HFFc6 (cell line): ENCODE results near the gene TMEM219. TPM values are rescaled to one million over a fixed set of nuclear protein-coding genes. Genes with fewer than 3 reads are reported as not detected.

ENCODE experiments used
- DNase-seq: peaks from one replicate; pipeline ENCODE4 v3.0.0-alpha.2; 2018
- H3K27ac Mint-ChIP-seq: 2 replicates; pipeline ENCODE4 v1.8.0; 2020; ENCODE audit warnings: mild to moderate bottlenecking, mixed read lengths
- H3K27me3 Mint-ChIP-seq: 2 replicates; pipeline ENCODE4 v1.8.0; 2021; ENCODE audit warnings: mild to moderate bottlenecking, moderate library complexity, mixed read lengths; ENCODE audit not compliant: insufficient read depth
- H3K36me3 Mint-ChIP-seq: 2 replicates; pipeline ENCODE4 v1.8.0; 2021; ENCODE audit warnings: low read depth, mixed read lengths
- H3K4me1 Mint-ChIP-seq: 2 replicates; pipeline ENCODE4 v1.8.0; 2020; ENCODE audit warnings: low read depth, mixed read lengths
- H3K4me3 Mint-ChIP-seq: 2 replicates; pipeline ENCODE4 v1.8.0; 2020; ENCODE audit warnings: mild to moderate bottlenecking, moderate library complexity, mixed read lengths
- H3K9me3 Mint-ChIP-seq: 2 replicates; pipeline ENCODE4 v1.8.0; 2020; ENCODE audit warnings: mild to moderate bottlenecking, mixed read lengths
- total RNA-seq, 6 experiments: library from RNA; stranded (reverse); fragmentation: NEBNext Ultra II Directional; extraction: Animal tissue kit (Norgen Biotek cat#: 25700); gene quantifications; 2 replicates in 1 of 6; 3 replicates in 5 of 6; pipeline ENCODE4 v1.2.3, GENCODE V29; 2021
- TF ChIP-seq, protein P1 (sequence below): fragments of 200-600 bp; sonication (generic); IDR thresholded peaks from 2 replicates; pipeline ENCODE4 v1.5.0; 2021; ENCODE audit warnings: antibody characterized with exemption, mild to moderate bottlenecking

Gene TMEM219
- total RNA-seq, 6 experiments from 2014 or later, result 105 to 122 (median 110) TPM

DNA sequence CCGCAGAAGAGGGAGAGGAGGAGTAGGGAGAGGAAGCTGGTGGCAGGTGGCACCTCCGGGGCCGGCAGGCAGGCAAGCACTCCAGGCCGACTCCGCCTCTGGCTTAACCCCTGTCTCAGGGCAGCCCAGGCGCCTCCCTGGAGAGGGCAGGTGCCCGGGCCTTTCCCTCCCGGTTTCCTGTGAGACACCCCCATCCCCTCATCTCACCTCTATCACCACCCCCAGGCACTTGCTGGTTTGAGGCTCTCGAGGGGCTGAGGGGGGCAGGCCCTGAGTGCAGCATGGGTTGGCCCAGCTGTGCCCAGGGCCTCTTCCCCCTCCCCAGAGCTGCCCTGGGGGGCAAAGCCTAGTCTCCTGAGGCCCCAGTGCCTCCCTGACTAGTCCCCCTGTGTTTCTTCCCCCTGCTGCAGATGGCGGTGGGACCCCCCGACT is 42.9 kb downstream of the TMEM219 start:
- peaks cover 14% of the 10 kb centered on the region for H3K27me3 Mint-ChIP-seq
- H3K36me3 Mint-ChIP-seq, result peaks cover under 1% of the 10 kb centered on the region; the same call in 1 of the 2 replicates
- H3K4me1 Mint-ChIP-seq, result no peaks in the 10 kb centered on the region
- no peak overlapping the region for H3K27ac Mint-ChIP-seq
- no peaks in the 10 kb centered on the region for H3K9me3 Mint-ChIP-seq
- no peak overlapping the region for H3K4me3 Mint-ChIP-seq
- TF ChIP-seq, protein P1, sequence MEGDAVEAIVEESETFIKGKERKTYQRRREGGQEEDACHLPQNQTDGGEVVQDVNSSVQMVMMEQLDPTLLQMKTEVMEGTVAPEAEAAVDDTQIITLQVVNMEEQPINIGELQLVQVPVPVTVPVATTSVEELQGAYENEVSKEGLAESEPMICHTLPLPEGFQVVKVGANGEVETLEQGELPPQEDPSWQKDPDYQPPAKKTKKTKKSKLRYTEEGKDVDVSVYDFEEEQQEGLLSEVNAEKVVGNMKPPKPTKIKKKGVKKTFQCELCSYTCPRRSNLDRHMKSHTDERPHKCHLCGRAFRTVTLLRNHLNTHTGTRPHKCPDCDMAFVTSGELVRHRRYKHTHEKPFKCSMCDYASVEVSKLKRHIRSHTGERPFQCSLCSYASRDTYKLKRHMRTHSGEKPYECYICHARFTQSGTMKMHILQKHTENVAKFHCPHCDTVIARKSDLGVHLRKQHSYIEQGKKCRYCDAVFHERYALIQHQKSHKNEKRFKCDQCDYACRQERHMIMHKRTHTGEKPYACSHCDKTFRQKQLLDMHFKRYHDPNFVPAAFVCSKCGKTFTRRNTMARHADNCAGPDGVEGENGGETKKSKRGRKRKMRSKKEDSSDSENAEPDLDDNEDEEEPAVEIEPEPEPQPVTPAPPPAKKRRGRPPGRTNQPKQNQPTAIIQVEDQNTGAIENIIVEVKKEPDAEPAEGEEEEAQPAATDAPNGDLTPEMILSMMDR, result no peak
- DNase-seq, result no peak

DNA sequence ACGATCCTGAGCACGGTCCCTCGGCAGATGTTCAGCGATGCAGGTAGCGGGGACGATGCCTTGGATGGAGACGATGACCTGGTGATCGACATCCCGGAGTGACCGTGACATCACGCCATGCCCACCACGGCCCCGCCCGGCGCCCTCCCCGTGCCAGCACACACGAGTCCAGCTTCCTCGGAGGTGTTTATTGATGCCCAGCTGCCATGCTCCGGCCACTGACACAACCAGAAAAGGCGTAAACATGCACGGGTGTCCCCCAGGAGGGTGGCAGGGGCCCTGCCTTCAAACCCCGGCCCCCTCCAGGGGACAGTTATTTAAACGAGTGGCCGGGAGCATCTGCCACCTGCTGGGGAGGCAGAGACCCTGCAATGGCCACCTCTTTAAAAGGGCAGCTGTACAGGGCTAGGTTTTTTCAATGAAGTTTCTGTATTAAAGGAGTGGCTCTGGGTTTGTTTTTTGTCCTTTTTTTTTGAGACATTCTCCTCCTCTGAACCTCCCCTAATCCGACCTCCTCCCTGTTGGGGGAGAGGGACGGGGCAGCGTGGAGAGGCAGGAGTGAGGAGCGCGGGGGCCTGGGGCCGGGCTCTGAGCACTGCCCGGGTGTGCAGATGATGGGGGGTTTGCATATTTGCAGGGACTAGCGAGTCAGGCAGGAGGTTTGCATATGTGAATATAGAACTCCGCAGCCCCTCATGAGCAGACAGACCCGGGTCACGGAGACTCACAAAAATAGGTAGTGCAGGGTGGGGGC is 43.6 kb downstream of the TMEM219 start:
- Mint-ChIP-seq H3K4me3 (no peak overlapping the region), H3K27me3 (peaks cover 20% of the 10 kb centered on the region)

DNA sequence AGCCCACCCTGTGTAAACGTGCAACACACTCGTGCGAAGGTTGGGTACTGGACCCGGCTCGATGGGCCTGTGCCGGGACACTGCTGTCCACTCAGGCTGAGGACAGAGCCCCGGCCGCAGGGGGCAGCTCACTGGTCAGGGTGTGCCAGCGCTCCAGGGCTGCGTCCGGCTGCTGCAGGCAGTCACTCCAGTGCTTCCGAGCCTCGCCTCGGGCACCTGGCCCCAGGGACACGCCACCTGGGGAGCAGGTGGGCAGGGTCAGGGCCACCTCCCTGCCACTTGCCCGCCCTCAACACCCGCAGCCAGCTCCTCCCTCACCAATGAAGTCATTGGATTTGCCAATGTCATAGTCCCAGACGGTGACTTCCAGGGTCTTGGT is 44.2 kb downstream of the TMEM219 start:
- H3K27ac Mint-ChIP-seq, result no peak overlapping the region
- H3K27me3 Mint-ChIP-seq, result peaks cover 20% of the 10 kb centered on the region
- no peak overlapping the region for H3K4me3 Mint-ChIP-seq
- H3K36me3 Mint-ChIP-seq, result no peaks in the 10 kb centered on the region
- DNase-seq, result no peak
- H3K9me3 Mint-ChIP-seq, result no peaks in the 10 kb centered on the region
- TF ChIP-seq, protein P1, result no peak
- H3K4me1 Mint-ChIP-seq, result no peaks in the 10 kb centered on the region

More for the DNA sequence above, 43.6 kb downstream of the TMEM219 start:
- DNase-seq, result peak; percentile 27
- Mint-ChIP-seq H3K27ac (no peak overlapping the region), H3K36me3 (no peaks in the 10 kb centered on the region), H3K4me1 (no peaks in the 10 kb centered on the region), H3K9me3 (no peaks in the 10 kb centered on the region)
- TF ChIP-seq, protein P1, result peak; percentile 87

DNA sequence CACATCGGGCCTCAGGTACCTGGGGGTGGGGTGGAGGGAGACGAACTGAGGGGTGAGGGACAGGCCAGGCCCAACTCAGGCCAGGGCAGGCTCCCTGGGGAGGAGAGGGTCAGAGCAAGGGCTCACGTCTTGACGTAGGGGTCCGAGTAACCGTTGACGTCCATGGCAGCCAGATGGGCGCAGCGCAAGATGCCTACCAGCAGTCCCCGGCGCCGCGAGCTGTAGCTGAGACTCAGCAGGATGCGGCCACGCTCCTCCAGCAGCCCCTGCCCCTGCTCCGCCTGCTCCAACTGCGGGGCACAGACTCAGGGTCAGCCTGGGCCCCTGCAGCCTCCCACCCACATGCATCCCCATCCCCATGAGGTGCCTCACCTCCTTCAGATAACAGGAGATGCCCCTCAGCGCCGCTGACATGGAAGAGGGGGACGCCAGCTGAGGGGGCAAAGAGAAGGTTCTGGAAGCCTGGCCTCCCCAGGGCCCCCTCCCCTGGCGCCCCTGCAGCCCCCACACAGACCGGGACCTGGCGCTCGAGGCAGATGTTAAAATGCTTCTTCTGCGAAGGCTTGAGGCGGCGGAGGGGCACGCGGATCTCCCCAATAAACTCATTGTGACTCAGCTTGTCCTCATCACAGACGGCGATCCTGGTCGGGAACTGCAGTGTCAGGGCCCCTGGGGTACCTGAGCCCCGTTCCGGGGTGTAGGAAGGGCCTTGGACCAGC is 44.9 kb downstream of the TMEM219 start:
- H3K9me3 Mint-ChIP-seq, result no peaks in the 10 kb centered on the region
- no peaks in the 10 kb centered on the region for H3K4me1 Mint-ChIP-seq
- H3K4me3 Mint-ChIP-seq, result no peak overlapping the region
- H3K27ac Mint-ChIP-seq, result no peak overlapping the region
- no peak for DNase-seq
- peaks cover 20% of the 10 kb centered on the region for H3K27me3 Mint-ChIP-seq
- H3K36me3 Mint-ChIP-seq, result no peaks in the 10 kb centered on the region
- TF ChIP-seq, protein P1, result no peak

DNA sequence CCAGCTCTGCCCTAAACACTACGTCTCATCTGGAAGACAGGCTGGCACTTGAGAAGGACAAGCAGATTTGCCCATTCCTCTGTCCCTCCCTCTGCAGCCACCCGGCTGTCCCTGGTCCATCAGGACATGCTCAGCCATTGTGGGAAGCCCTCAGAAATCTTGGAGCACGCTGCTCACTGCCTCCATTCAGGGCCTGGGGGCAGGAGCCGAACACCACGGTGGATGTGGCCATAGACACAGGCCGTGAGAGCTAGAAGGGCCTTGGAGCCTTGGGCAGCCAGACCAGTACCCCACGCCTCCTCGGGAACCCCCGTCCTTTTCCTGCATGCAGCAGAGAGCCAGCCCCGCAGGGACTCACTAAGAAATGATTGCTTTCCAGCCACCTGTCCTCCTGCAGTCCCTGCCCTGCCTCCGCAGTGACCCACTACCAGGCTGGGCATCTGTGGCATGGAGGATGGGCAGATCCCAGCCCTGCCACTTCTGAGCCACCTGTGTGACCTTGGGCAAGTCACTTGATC is 45.6 kb downstream of the TMEM219 start:
- no peak overlapping the region for H3K27ac Mint-ChIP-seq
- no peak for DNase-seq
- H3K4me1 Mint-ChIP-seq, result no peaks in the 10 kb centered on the region
- H3K9me3 Mint-ChIP-seq, result no peaks in the 10 kb centered on the region
- TF ChIP-seq, protein P1, result no peak
- no peak overlapping the region for H3K4me3 Mint-ChIP-seq
- H3K27me3 Mint-ChIP-seq, result peaks cover 20% of the 10 kb centered on the region
- H3K36me3 Mint-ChIP-seq, result no peaks in the 10 kb centered on the region
